SKM-1 (cell line): Measurements from ENCODE around the gene WDR74.
"Not testable (repeated sequence)": the region's sequence is repeated elsewhere in the genome, so short reads cannot be mapped to it uniquely, and the experiment has no call there.

Experiments used
- DNase-seq: peaks from one replicate; lab custom pipeline; 2025; ENCODE audit not compliant: unreplicated experiment; lab: John Stamatoyannopoulos, UW

The WDR74 gene

DNA sequence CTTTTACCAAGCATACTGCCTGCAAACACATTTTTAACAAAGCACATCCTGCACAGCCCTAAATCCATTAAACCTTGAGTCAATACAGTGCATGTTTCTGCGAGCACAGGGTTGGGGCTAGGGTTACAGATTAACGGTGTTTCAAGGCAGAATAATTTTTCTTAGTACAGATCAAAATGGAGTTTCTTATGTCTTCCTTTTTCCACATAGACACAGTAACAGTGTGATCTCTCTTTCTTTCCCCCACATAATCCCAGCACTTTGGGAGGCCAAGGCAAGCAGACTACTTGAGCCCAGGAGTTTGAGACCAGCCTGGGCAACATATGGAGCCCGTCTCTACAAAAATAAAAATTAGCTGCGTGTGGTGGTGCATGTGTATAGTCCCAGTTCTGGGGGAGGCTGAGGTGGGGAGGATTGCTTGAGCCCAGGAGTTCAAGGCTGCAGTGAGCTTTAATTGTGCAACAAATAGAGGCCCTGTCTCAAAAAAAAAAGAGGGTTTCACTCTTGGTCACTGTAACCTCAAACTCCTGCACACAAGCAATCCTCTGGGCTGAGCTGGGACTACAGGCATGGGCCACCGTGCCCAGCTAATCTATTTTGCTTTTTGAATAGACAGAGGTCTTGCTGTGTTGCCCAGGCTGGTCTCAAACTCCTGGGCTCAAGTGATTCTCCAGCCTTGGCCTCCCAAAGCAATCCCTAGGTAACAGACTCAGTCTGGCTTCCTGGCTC is 21.6 kb upstream of the WDR74 start:
- no peak for DNase-seq

DNA sequence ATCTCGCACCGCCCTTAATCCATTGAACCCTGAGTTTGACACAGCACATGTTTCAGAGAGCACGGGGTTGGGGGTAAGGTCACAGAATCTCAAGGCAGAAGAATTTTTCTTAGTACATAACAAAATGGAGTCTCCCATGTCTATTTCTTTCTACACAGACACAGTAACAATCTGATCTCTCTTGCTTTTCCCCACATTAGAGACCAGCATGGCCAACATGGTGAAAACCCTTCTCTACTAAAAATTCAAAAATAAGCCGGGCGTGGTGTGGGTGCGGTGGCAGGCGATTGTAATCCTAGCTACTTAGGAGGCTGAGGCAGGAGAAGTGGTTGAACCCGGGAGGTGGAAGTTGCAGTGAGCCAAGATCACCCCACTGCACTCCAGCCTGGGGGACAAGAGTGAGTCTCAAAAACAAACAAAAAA is 19.9 kb upstream of the WDR74 start:
- not testable (repeated sequence) for DNase-seq

DNA sequence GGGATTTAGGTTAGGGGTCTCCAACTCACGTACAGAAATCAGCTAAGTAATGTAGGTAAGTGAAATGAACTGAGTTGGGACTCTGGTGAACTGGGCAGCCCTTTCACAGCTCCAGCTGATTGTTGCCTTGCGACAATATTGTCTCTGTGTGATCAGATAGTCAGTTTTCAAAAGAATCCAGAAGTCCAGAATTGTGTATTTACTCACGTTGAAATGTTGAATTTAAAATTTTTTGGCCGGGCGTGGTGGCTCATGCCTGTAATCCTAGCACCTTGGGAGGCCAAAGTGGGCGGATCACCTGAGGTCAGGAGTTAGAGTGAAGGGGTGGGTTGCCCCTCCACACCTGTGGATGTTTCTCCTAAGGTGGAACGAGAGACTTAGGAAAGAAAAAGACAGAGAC is 18.8 kb upstream of the WDR74 start:
- DNase-seq: no peak

DNA sequence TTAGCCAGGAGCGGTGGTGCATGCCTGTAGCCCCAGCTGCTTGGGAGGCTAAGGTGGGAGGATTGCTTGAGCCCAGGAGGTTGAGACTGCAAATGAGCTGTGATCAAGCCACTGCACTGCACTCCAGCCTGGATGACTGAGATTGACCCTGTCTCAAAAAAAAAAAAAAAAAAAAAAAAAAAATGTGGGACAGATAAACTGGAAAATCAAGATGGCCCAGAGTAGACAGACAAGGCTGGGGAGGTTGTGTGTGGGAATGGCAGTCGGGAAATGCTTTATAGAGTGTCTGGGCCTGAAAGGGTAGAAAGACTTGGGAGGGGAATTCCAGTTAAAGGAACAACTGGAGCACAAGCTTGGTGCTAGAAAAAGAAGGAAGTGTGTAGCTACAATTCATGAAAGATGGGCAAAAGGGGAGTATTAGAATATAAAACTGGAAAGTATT is 18.2 kb upstream of the WDR74 start:
- DNase-seq: no peak

DNA sequence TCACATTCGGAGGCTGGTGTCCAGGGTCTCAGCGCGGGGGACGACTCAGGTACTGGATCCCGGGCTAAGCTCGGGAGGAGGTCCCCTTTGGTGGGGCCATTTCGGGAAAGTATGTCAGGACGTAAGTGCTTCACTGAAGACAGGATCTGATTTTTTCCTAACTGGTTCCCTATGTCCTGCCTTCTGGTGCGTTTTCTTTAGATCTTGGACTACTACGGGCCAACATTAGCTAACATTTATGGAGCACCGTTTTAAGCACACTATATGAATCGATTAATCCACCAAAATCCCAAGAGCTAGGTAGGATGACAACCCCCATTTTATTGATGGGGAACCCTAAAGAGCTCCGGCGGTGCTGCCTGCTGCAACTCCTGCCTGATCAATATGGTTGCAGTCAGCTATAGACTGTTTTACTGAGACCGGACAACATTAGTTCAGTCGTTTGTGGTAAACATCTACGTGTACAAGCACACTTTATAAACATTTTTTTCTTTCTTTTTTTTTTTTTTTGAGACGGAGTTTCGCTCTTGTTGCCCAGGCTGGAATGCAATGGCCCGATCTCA is 17.0 kb upstream of the WDR74 start:
- no peak for DNase-seq

DNA sequence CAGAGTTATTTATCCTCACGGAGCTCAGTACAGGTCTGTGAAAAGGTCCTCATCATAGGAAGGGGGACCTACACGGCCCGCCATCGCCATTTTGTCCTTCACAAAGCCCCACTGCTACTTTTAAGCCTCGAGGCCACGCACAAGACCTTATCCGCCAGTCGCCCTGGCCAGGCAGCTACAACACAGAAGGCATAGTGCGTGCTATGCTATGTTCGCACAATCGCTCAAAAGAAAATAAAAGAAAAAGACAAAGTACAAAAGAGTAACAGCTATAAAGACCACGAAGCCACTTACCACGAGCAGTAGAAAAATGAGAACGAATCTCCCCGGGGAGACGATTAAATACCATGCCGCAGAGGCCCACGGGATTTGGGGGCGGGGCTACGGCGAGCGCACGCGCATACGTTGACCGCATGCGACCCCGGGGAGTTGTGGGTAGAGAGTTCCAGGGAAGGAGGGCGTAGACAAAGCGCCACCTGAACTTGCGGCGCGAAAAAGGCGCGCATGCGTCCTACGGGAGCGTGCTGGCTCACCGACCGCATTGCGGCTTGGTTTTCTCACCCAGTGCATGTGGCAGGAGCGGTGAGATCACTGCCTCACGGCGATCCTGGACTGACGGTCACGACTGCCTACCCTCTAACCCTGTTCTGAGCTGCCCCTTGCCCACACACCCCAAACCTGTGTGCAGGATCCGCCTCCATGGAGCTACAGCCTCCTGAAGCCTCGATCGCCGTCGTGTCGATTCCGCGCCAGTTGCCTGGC is 16.4 kb upstream of the WDR74 start:
- DNase-seq: peak; percentile 97

DNA sequence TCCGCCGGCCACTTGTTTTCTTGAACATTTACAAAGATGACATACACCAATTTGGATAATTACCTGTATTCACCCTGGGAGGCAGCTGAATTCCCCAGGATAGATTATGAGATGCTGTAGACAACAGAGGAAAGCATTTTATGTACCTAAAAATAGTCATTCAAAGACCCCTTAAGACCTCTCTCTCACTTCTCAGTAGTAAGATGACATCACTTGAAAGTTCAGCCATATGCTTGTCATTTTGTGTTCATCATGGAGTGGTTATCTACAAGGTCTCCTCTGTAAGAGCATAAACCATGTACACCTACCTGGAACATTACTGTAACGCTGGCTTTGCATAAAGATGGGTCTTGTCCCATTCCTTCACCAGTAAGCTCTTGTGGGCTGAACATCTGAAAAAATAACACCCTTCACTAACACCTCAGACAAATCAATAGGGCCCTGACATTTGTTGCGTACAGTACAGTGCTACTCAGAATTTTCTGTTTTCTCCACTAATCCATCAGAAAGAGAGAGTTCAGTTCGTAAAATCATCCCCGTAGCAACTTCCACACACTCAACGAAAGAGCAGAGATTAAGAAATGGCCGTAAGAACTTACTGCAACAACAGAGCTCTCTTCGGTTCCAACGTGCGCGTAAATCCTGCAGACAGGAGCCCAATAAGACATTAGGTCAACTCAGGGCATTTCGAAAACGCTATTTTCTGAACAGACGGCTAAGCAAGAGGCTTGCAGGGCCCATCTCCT is 15.6 kb upstream of the WDR74 start:
- DNase-seq: no peak

DNA sequence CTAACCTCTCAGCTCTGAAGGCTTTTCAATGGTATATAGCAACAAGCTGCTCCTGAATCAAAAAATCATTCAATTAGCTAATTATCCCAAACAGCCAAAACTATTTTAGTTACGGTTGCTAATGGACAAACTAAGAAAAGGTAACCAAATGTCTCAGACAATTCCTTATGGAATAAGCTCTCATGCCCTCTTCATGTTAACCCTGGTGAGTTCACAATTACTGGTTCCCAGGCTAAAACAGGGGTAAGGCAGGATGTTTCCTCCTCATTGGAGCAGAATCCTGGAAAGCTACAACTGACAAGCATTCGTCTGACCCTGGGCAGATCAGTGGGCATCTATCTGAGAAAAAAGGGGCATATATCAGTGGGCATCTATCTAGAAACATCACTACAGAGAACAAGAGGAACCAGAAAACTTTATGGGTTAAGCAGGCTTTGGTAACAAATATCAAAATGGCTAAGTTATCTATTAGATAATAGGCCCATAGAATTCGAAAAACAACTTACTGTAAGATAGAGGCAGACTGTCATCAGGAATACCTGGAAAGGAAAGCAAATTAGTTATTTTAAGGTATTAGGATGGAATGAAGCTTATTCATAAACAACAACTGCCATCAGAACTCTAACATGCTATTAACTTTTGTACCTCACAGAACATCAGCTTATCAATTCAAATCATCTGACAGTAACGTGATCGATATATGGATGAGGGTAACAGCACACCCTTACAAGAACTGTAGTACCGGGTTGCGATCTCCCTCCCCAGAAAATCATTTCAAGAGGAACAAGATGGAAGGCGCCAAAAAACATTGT is 14.8 kb upstream of the WDR74 start:
- no peak for DNase-seq

DNA sequence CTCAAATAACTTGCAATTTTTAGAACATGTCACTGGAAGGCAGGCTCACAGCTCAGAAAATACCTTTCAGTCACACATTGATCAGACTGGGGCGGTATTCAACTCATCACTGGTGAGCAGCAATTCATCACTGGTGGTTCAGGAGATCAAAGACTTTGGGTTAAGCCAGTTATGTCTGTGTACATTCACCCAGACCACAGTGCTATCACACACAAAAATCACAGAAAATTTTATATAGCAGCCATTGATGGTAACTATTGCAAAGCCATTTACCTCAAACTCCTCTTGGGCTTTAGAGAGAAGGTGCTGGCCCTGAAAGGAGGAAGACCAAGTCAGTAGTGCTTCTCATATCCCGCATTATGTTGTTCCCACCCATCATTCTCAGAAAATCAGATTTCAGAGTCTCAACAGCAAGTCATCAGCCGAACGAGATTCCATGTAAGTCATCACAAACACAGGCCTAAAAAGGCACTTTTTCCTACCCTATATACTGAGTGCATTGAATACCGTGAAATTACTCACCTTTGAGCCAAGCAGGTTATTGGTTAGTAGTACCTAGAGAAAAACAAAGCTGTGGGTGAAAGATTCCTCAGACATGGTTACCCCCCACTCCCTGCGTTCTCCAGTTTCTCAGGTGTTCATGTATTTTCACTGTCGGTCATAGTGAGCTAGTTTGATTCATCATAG is 14.0 kb upstream of the WDR74 start:
- DNase-seq: no peak

DNA sequence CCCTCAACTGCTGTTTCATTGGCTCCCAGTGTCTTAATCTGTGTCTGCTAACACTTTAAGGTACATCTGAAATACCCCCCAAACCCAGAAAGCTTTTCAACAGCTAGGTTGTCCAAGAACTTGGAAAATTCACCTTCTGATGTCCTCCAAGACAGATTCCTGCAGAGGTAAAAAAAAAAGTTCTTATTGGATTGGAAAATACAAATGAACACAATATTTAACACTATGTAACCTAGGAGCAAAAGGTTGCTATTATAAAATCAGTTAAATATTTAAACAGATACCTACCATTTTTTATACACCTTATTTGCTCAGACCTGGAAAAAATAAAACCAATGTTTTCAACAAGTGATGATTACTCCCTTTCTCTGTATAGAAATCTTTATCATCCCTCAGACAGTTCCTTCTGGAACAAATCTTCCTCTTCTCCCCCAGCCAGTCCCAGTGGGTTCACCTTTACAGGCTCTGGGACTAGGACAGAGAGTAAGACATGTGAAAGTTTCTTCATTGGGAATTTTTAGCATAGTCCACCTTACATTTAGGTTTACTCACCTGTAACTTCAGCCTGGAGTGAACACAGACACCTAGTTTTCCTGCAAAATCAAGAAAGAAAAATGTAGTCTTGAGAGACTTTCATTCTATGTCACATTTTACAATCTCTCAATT is 13.3 kb upstream of the WDR74 start:
- DNase-seq: no peak

DNA sequence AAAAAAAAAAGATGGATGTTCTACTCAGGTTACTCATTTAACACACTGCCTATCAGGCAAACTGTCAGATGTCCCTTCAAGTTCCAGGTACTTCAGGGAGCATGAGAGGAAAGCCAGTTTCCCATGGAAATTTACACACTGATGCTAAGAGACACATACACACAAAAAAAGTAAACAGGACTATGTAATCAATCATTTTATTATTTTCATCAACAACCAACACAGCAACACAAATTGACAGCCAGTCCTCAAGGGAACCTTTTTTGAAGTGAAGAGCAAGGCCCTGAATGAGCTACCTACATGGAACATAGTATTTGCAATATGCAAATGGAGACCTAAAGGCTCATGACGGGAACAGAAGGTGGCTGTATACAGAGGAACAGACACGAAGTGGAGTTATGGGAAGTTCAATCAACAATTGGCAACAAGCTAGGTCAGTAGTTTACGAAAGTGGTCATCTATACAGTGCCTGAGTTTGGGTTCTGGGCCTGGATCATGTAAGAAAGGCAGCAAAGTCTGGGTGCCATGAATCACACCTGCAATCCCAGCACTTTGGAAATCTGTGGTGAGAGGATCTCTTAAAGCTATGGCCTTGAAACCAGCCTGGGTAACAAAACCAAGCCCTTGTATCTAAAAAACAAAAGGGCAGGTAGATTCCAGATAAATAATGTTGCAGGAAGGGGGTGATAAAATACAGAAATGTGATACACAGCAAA is 12.6 kb upstream of the WDR74 start:
- DNase-seq: no peak

DNA sequence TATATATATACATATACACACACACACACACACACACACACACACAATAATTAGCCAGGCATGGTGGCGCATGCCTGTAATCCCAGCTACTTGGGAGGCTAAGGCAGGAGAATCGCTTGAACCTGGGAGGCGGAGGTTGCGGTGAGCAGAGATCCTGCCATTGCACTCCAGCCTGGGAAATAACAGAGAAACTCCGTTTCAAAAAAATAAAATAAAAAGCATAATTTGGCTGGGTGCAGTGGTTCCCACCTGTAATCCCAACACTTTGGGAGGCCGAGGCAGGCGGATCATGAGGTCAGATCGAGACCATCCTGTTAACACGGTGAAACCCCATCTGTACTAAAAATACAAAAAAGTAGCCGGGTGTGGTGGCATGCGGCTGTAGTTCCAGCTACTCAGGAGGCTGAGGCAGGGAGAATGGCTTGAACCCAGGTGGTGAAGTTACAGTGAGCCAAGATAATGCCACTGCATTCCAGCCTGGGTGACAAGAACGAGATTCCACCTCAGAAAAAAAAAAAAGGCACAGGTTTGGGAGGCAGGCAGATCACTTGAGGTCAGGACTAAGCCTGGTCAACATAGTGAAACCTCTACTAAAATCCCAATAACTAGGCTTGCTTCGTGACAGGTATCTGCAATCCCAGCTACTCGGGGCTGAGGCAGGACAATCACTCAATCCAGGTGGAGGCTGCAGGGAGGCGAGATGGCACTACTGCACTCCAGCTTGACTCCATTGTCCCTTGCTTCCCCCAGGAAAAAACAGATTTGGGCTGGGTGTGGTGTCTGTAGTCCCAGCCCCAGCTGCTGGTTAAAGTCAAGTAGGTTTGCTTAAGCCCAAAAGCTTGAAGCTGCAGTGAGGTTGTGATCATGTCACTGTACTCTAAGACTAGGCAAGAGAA is 11.8 kb upstream of the WDR74 start:
- no peak for DNase-seq

DNA sequence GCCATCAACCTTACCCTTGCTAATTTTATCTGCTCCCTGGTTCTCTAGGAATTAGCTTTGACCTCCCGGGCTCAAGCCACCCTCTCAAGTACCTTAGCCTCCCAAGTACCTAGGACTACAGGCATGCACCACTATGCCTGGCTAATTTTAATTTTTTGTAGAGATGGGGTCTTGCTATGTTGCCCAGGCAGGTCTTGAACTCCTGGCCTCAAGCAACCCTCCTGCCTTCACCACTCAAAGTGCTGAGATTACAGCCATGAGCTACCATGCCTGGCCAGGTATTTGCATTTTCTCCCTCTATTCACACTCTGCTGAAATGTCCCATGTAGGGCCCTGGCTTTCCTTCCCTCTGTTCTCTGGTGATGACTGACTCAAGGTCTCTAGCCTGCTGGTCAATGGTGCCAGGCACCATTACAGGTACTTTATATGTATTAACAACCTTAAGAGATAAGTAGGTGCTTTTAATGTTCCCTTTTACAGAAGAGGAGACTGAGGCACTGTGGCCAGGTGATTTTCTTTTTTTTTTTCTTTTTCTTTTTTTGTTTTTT is 8.5 kb upstream of the WDR74 start:
- no peak for DNase-seq

DNA sequence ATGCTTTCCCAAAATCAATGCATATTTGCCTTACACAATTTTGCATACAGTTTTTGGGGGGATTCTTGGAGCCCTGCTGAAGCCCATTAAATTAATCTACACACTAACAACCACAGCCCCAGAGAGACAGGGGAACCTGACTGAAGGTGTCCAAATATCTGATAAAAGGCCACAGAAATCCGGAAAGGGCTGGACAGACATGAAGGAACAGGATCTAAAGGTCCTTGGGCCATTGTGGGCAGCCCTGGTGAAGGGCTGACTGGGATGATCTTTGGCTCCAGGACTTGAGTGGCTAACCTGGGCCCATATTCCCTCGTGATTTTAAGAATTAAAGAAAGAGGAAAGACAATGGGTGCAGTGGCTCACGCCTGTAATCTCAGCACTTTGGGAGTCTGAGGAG is 6.8 kb upstream of the WDR74 start:
- no peak for DNase-seq

DNA sequence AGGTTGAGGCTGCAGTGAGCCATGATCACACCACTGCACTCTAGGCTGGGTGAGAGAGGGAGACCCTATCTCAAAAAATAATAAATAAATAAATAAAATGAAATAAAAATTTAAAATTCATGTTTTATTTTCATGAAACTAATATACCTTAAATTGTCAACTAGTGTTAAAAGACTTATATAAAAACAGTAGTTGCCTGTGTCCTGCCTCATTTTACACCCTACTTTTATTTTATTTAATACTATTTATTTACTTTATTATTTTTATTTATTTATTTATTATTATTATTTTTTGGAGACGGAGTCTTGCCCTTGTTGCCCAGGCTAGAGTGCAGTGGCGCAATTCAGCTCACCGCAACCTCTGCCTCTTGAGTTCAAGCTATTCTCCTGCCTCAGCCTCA is 4.8 kb upstream of the WDR74 start:
- no peak for DNase-seq

DNA sequence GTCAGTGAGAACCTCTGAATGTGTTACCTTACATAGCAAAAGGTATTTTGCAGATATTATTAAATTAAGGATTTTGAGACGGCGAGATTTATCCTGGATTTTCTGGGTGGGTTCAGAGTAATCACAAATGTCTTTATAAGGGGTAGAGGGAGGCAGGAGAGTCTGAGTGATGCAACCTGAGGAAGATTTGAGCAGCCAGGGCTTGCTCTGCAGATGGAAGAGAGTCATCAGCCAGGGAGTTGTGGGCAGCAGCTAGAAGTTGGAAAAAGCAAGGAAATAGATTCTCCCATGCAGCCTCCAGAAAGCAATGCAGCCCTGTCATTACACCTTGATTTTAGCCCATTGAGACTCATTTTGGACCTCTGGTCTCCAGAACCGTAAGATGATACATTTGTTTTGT is 4.1 kb upstream of the WDR74 start:
- DNase-seq: no peak

DNA sequence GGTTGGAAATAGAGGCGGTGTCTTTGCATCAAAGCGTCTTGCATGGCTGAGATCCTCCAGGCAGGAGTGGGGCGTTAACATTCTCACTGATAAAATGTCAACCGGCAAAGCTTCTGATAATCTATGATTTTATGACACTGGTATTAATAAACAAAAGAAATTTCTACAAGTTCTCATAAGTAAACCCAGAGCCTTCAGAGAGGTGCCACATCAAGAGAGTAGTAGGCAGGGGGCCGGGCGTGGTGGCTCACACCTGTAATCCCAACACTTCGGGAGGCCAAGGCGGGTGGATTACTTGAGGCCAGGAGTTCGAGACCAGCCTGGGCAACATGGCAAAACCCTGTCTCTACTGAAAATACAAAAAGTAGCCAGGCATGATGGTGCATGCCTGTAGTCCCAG is 3.5 kb upstream of the WDR74 start:
- DNase-seq: not testable (repeated sequence)
